OCI-LY7 (cell line): ENCODE results near the gene MAP2K5.

Source experiments
- CTCF ChIP-seq: fragments of 200-600 bp; sonication (generic); conservative IDR thresholded peaks from 2 replicates; pipeline ENCODE4 v1.5.1; 2014; ENCODE audit warnings: mild to moderate bottlenecking, antibody characterized with exemption, low read length, moderate library complexity, mixed read lengths
- EZH2phosphoT487 ChIP-seq: fragments of 200-600 bp; sonication (generic); IDR thresholded peaks from 2 replicates; pipeline ENCODE4 v1.6.1; 2018; ENCODE audit warnings: low read depth, borderline replicate concordance, mild to moderate bottlenecking, mixed run types, antibody characterized with exemption, low read length, moderate library complexity, mixed read lengths

- no peak for TF ChIP-seq EZH2phosphoT487
- no peak for TF ChIP-seq CTCF
Measured at GRCh38 chr15:67777773-67778172, 235.3 kb downstream of the MAP2K5 start.
